ENCODE data around the gene BRCA2.
A peak's percentile ranks its signal among the peaks of the same experiment; 100 is the strongest.

The BRCA2 gene

GRCh38 chr13:32428581-32429432, 113.5 kb downstream of the BRCA2 start:
- no peak for DNase-seq

- DNase-seq = no peak
Measured at GRCh38 chr13:32429433-32429909, 114.2 kb downstream of the BRCA2 start.

DNA sequence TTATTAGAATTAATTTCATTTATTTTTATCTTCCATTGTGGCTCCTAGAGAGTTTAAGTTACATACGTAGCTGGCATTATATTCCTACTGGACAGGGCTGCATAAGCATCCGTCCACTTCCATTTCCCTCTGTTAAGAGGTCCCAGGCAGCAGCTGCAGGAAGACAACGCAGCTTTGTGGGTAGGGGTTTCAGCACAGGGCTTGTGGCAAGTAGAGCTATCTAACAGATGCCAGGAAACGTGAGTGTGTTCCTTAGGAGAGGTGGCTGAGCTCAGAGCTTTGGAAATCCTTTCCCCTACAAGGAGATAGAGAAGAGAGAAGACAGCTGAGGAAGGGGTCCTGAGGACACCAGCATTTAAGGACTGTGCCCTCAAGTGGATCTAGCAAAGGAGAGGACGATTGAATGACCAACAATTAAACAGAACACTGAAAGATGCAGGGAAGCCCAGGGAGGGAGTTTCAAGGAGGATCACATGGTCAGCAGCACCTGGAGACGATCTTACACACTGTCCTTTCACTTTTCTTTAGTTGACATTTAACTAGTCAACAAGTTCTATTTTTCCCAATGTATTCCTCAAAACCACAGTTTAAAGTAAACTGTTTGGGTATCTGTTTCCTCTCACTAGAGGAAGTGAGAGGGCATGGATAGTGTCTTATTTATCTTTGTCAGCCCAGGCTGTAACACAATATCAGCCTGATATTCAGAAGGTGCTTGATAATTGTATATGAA, 114.9 kb downstream of the BRCA2 start:
- DNase-seq = peak; percentile 72

- DNase-seq = no peak
Measured at GRCh38 chr13:32431361-32431760, 116.1 kb downstream of the BRCA2 start.

GRCh38 chr13:32432856-32433255, 117.5 kb downstream of the BRCA2 start:
- no peak for DNase-seq

- no peak for DNase-seq
Measured at GRCh38 chr13:32438871-32439270, 123.6 kb downstream of the BRCA2 start.

- peak; percentile 35 for DNase-seq
Measured at GRCh38 chr13:32443111-32443510, 127.8 kb downstream of the BRCA2 start.

DNA sequence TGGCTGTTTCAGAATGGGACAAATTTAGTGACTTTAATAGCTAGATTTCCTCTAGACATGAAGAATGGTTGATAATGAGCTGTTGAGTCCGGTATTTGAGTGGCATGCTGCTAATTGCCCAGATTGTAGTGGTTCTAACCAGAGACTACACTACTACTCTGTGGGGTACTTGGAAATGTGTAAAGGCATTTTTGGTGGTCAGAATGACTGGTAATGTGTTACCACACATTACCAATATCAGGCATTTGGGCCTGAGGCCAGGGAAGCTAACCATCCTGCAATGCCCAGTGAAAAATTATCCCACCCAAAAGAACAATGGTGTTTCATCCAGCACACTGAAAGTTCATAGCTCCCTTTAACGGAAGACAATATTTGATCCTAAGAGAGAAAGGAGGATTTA, 130.2 kb downstream of the BRCA2 start:
- no peak for DNase-seq

- DNase-seq = no peak
Measured at GRCh38 chr13:32446220-32446619, 130.9 kb downstream of the BRCA2 start.

DNA sequence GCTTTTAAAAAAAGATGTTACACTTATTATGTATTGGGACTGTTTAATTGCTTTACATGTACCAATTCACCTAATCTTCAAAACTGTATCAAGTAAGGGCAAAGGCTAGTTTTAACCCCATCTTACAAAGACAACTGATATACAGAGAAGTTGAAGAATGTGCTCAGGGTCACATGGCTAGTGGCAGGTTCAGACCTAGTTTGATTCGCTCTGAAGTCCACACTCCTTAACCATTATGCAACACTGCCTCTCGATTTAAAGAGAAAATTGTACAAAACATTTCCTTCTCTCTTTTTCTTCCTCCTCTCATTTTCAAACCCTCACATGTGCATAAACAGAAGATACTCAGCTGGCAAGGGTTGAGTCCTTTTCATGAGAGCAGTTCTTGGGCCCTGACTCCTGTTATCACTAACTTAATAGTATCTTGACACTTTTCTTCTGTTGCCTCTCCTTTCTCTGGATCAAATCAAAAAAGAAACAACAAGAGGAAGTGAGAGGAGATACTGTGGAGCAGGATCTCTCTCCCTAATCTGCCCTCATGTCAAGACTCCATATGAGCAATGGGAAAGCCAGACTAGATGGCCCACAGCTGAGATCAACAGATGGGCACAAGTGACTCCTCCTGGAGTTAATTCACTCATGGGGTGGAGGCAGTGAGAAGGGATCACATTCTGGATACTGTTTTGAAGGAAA, 131.6 kb downstream of the BRCA2 start:
- no peak for DNase-seq

DNA sequence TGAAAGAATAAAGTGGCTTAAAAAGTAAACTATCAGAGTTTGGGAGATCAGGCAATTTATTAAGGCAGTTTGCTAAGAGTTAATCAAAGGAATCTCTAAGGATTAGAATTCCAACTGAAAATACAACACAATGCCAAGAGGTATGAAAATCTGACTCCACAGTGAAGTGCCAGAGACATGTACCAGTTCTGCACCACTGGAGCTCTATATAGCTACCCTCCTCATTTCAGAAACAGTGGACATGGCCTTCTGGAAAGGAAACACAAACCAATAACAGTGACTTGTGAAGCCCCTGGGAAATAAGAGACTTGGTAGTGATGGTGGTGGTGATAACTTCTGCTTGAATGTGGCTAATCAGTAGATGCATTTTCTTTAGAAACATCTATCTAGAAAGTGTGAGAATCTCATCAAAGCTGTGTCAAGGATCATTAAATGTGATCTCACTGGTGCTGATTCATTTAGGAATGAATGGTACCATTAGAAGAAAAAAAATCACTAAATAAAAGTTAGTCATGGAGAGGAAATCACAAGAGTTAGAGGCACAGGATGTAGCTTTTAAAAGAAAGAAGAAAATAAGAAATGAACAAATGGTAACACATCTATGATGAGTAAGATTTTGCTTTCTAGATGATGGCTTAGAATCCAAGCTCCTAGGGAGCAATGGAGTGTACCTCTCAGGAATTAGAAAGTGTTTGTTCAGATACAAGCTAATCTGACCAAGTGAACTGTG, 132.8 kb downstream of the BRCA2 start:
- no peak for DNase-seq

- DNase-seq = no peak
Measured at GRCh38 chr13:32448972-32449371, 133.7 kb downstream of the BRCA2 start.
